C4-2B (cell line): ENCODE results near the gene ANKRD11.

Experiments used
- CTCF ChIP-seq: fragments of 450-650 bp; conservative IDR thresholded peaks from 2 replicates; pipeline ENCODE4 v1.5.1; 2017; ENCODE audit warnings: mild to moderate bottlenecking
- ZFX ChIP-seq: fragments of 450-650 bp; IDR thresholded peaks from 2 replicates; pipeline ENCODE4 v1.6.1; 2017

- TF ChIP-seq CTCF, result no peak
- TF ChIP-seq ZFX, result no peak
These were observed 122.8 kb downstream of the ANKRD11 start for GRCh38 chr16:89367538-89367915.
